T follicular helper cell (primary cell): Measurements from ENCODE around the gene KY.
"Not testable (repeated sequence)": the region's sequence is repeated elsewhere in the genome, so short reads cannot be mapped to it uniquely, and the experiment has no call there.

ENCODE experiments used
- DNase-seq: peaks from one replicate; pipeline ENCODE4 v3.0.0-alpha.2; 2020; ENCODE audit warnings: low read depth

KY gene

GRCh38 chr3:134601539-134602439 lies 49.0 kb downstream of the KY start:
- DNase-seq: no peak

GRCh38 chr3:134600685-134601463 lies 49.9 kb downstream of the KY start:
- DNase-seq: peak; percentile 24

- no peak for DNase-seq
These were observed 50.6 kb downstream of the KY start for GRCh38 chr3:134600206-134600605.

GRCh38 chr3:134598763-134599545 lies 51.9 kb downstream of the KY start:
- DNase-seq: no peak

GRCh38 chr3:134597390-134597970 lies 53.3 kb downstream of the KY start:
- no peak for DNase-seq

GRCh38 chr3:134594986-134595385 lies 55.8 kb downstream of the KY start:
- DNase-seq: not testable (repeated sequence)

- no peak for DNase-seq
These were observed 56.5 kb downstream of the KY start for GRCh38 chr3:134594331-134594741.

- DNase-seq: no peak
These were observed 58.0 kb downstream of the KY start for GRCh38 chr3:134592806-134593205.

- DNase-seq: no peak
These were observed 60.1 kb downstream of the KY start for GRCh38 chr3:134590766-134591165.

GRCh38 chr3:134579141-134579665 lies 71.6 kb downstream of the KY start:
- DNase-seq: no peak

- no peak for DNase-seq
These were observed 74.0 kb downstream of the KY start for GRCh38 chr3:134576831-134577230.

- no peak for DNase-seq
These were observed 74.4 kb downstream of the KY start for GRCh38 chr3:134576426-134576825.

GRCh38 chr3:134569899-134570298 lies 80.9 kb downstream of the KY start:
- not testable (repeated sequence) for DNase-seq

- no peak for DNase-seq
These were observed 82.0 kb downstream of the KY start for GRCh38 chr3:134568790-134569189.

- no peak for DNase-seq
These were observed 83.2 kb downstream of the KY start for GRCh38 chr3:134567605-134568004.

- DNase-seq: no peak
These were observed 85.8 kb downstream of the KY start for GRCh38 chr3:134564991-134565390.

- no peak for DNase-seq
These were observed 87.2 kb downstream of the KY start for GRCh38 chr3:134563601-134564000.

- DNase-seq: no peak
These were observed 88.8 kb downstream of the KY start for GRCh38 chr3:134562055-134562454.

- DNase-seq: no peak
These were observed 91.2 kb downstream of the KY start for GRCh38 chr3:134559591-134559990.
